ENCODE results near the gene DYRK2.

Gene DYRK2

DNA sequence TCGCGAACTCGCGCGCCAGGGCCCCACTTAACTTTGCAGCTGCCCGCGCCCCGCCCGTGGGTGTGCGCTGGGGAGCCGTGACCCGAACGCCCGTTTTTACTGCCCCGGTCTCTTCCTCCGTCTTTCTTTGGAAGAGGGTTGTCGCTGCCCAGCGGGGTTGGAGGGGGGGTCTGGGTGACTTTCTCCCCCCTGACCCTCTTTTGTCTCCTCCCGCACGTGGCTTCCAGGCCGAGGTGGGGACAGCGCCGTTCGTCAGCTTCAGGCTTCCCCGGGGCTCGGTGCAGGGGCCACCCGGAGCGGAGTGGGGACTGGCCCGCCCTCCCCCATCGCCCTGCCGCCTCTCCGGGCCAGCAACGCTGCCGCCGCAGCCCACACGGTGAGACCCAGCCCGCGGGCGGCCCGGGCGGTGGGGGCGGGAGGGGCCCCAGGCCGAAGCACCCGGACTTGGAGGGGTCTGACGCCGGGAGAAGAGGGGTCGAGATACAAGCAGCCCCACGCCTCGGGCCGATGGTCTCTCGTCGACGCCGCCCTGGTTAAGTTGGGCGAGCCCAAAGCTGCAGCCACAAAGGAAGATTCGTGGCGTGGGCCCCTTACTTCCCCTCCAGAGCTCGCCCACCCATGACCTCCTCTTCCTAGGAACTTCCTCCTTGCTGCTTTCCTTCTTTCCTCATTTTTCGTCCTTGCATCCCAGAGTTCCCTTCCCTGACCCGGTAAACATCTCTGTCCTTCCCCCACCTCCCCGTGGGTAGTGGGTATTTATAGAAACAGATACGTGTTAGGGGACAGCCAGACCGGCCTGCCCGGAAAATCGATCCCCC is 1.2 kb downstream of the DYRK2 start:
- H3K4me3 ChIP-seq (ENCODE audit: low read depth, low read length), result peak overlapping the region; percentile 97
- TF ChIP-seq, protein P1, sequence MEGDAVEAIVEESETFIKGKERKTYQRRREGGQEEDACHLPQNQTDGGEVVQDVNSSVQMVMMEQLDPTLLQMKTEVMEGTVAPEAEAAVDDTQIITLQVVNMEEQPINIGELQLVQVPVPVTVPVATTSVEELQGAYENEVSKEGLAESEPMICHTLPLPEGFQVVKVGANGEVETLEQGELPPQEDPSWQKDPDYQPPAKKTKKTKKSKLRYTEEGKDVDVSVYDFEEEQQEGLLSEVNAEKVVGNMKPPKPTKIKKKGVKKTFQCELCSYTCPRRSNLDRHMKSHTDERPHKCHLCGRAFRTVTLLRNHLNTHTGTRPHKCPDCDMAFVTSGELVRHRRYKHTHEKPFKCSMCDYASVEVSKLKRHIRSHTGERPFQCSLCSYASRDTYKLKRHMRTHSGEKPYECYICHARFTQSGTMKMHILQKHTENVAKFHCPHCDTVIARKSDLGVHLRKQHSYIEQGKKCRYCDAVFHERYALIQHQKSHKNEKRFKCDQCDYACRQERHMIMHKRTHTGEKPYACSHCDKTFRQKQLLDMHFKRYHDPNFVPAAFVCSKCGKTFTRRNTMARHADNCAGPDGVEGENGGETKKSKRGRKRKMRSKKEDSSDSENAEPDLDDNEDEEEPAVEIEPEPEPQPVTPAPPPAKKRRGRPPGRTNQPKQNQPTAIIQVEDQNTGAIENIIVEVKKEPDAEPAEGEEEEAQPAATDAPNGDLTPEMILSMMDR (IDR thresholded peaks at IDR 0.05; ENCODE audit: low read depth, low read length, missing control alignments), result no peak
- no peak for DNase-seq (ENCODE audit: low read depth)

DNA sequence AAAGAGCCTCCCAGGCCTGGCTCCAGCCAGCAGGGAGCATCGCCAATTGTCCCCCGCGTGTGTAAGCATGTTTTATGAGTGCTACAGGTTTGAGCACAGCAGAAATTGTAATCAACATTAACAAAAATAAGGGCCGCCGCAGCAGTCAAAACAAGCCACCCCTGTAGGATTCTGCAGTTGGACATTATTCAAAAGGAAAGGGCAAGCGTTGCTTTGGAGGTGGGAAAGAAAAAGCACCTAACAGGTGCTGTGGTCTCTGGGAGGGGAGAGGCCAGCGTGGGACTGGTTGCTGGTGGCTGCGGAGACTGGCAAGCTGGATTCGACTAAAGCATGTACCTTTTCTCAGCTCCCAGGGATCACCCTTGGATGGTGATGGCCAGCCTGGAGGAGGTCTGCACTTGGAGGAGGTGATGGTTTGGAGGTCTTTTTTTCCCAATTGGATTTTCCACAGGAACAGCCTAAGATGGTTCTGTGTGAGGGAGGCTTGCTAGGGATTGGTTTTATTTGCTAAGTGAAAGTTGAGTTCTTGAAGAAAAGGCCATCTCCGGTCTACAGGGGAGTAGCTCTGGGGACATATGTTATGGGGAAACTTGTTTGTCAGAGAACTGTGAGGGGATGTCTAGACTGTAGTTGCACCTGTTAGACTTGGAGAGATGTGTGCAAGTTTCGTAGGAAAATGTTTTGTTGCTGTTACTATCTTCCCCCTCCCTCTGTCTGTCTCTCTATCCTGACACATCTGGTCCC is 2.0 kb downstream of the DYRK2 start:
- TF ChIP-seq, protein P1 (IDR thresholded peaks at IDR 0.05; ENCODE audit: low read depth, low read length, missing control alignments), result no peak
- DNase-seq (ENCODE audit: low read depth), result no peak
- peak overlapping the region; percentile 97 for H3K4me3 ChIP-seq (ENCODE audit: low read depth, low read length)

DNA sequence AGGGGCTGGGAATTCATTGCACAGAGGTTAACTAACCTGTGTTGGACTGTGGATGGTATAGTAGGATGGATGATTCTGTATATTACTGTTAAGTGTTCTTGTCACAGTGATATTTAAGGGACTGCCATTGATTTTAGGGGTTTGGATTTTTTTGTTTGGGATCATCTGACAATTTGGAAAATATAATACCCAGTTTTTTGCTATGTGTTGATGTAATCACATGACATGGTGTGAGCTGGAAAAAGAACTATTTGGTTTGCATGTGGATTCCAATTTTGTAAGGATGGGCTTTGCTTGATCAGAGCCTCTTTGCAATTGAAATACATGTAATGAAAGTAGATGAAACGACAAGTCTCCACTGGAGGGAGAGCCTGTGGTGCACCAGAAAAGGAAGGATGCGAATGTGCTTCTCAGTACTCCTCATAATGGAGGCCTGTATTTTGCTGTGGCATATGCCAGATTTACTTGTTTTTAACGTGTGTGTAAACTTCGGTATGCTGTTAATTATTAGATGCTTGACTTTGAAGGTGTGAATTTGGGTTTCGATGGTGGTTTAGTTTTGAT is 2.7 kb downstream of the DYRK2 start:
- peak overlapping the region; percentile 97; the same call in 1 of the 2 replicates for H3K4me3 ChIP-seq (ENCODE audit: low read depth, low read length)
- DNase-seq (ENCODE audit: low read depth), result no peak
- TF ChIP-seq, protein P1 (IDR thresholded peaks at IDR 0.05; ENCODE audit: low read depth, low read length, missing control alignments), result peak; percentile 25

DNA sequence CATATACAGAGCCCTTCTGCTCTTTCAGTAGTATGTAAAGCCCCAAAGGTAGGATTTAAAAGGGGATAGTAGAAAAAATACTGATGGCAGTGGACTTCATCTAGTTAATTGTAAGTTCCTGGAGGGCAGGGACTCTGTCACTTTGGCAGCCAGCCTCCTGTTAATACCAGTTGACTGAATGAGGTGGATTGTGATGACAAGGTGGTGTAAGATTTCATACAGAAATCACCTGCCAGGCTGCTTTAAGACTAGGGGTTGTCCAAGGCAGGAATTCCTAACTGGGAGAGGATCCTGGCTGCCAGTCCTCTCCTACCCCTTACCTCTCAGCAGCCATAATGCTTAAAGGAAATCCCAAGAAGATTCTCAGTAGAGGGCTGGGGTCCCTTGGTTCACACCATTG is 7.3 kb downstream of the DYRK2 start:
- TF ChIP-seq, protein P1 (IDR thresholded peaks at IDR 0.05; ENCODE audit: low read depth, low read length, missing control alignments), result no peak
- DNase-seq (ENCODE audit: low read depth), result no peak
- no peak overlapping the region for H3K4me3 ChIP-seq (ENCODE audit: low read depth, low read length)

DNA sequence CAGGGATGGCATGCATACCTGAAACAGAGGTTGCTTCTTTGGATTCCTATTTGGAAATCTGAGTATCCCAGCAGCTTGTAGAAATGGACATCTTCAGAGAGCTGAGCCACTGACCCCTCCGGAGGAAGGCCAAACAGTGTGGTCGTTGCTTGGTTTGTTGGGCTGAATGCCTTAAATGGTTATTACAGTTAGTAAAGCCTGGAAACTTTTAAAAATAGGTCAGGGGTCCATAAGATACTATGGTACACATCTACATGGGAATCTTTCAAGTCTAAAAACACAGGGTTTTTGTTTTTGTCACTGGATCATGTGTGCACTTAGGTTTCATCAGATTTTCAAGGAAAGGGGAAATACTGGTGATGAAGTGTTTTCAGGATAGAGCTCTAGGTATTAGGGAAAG is 7.7 kb downstream of the DYRK2 start:
- no peak overlapping the region for H3K4me3 ChIP-seq (ENCODE audit: low read depth, low read length)
- no peak for DNase-seq (ENCODE audit: low read depth)
- TF ChIP-seq, protein P1 (IDR thresholded peaks at IDR 0.05; ENCODE audit: low read depth, low read length, missing control alignments), result no peak

DNA sequence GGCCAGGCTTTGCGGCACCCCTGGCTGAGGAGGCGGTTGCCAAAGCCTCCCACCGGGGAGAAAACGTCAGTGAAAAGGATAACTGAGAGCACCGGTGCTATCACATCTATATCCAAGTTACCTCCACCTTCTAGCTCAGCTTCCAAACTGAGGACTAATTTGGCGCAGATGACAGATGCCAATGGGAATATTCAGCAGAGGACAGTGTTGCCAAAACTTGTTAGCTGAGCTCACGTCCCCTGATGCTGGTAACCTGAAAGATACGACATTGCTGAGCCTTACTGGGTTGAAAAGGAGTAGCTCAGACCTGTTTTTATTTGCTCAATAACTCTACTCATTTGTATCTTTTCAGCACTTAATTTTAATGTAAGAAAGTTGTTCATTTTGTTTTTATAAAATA is 9.9 kb downstream of the DYRK2 start:
- TF ChIP-seq, protein P1 (IDR thresholded peaks at IDR 0.05; ENCODE audit: low read depth, low read length, missing control alignments), result no peak
- no peak for DNase-seq (ENCODE audit: low read depth)
- H3K4me3 ChIP-seq (ENCODE audit: low read depth, low read length), result no peak overlapping the region

All from GM12864 (cell line).